Measurements from ENCODE around the gene CPOX.
"Not testable (repeated sequence)": the region's sequence is repeated elsewhere in the genome, so short reads cannot be mapped to it uniquely, and the experiment has no call there.

The CPOX gene

DNA sequence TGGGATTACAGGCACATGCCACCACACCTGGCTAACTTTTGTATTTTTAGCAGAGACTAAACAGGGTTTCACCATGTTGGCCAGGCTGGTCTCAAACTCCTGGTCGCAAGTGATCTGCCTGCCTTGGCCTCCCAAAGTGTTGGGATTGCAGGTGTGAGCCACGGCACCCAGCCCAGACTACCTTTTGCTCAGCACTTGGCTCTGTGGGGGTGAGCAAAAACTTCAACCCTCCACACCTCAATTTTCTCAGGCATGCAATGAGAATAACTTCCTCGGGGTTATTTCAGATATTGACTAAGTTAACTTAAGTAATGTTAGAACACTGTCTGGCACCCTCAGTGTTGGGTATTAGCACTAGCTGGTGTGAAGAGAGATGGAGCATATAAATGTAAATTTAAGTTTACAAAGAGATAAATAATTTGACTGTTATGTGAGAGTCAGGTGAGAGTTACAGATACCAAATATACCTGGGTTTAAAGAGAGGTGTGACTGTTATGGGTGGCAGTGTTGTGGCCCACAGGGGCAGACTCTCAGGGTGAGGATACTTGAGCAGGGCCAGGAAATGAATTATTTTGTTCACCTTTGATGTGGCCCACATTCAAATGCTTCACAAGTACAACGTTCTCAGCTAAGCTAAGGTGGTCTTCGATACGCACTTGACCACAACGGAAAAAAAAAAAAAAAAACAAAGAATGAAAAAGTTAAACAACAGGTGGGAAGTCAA is 29.0 kb downstream of the CPOX start:
- in situ Hi-C loops (cut with HindIII; ENCODE audit: low sequenced_read_pairs), result no loop called here

DNA sequence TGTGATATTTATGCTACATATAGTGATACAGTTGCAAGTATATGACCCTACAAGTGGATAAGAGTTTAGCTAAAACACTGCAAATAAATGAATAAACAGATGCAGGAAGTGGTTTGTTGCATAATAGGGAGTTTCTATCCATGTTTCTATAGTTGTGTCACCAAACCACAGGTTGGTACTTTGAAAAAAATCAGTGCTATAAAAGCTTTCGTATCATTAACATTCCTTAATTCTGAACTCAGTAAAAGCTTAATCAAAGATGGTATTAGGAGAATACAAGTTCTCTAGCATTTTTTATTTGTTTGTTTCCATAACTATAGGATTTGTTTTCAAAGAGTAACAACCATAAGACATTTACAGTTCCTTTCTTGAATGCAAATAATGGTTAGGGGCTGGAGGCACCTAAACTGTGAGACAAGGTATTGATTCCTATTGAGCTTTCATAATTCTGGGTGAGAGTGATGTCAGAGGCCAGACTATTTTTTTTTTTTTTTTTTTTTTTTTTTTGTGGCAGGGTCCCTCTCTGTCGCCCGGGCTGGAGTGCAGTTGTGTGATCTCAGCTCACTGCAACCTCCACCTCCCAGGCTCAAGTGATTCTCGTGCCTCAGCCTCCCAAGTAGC is 29.6 kb downstream of the CPOX start:
- in situ Hi-C loops (cut with HindIII; ENCODE audit: low sequenced_read_pairs), result no loop called here

DNA sequence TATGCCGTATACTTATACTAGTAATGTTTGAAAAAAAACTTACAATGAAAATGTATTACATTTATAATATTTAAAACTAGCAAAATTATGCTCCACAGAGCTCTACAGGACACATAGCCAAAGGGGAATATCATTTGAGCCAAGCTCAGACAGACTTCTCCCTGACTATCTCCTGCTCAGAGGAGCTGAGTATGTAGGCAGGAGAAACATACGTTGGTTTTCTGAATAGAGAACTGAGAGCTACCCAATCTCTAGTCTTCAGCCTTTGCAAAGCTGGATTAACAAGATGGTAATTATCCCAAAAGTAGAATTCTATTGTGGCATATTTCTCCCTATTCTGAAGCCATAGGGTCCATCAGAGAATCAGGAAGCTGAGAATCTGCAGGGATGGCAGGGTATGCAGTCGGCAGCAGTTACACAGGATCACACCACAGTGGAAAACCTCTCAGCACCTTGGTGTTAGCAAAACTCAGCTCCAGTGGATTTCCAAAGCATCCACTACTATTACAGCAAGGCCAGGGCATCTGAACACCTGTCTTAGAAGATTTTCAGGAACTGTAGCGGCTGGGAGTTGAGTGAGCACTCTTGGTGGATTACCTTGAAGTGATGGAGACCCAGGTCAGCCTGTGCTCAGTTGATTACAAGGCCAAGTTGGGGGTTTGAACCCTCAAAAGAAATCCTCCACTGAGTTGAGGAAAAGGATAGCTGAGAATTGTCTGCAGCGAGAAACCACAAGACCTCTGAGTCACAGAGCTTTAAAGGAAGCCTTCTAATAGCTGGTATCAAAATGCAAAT is 31.5 kb downstream of the CPOX start:
- in situ Hi-C loops (cut with HindIII; ENCODE audit: low sequenced_read_pairs), result no loop called here

- in situ Hi-C loops (cut with HindIII; ENCODE audit: low sequenced_read_pairs), result no loop called here
These were observed 32.5 kb downstream of the CPOX start for GRCh38 chr3:98560911-98561310.

GRCh38 chr3:98559769-98560168 is 33.6 kb downstream of the CPOX start:
- in situ Hi-C loops (cut with HindIII; ENCODE audit: low sequenced_read_pairs), result not testable (repeated sequence)

DNA sequence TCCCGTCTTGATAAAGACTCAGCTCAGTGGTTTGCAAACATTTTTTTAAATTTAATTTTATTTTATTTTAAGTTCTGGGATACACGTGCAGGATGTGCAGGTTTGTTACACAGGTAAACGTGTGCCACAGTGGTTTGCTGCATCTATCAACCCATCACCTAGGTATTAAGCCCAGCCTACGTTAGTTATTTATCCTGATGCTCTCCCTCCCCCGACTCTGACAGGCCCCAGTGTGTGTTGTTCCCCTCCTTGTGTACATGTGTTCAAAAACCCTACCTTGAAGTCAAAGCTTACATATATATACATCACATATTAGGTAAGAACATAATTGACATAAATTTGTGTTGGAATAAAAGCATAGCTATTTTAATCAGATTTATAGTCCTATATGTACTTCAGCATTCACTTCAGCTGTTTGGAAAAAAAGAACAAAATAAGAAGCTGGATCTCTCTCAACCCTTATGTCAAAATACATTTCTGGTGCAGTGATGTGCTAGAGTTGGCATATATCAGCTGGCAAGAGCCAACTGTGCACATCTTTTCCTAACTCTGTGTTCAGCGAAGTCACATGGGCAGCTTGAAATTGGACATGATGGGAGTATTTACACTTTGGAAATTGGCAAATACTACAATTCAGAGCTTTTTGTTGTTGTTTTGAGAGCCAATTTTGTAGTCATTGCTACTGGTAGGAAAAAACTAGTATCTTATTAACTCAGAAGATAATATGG is 35.1 kb downstream of the CPOX start:
- in situ Hi-C loops (cut with HindIII; ENCODE audit: low sequenced_read_pairs), result no loop called here

- in situ Hi-C loops (cut with HindIII; ENCODE audit: low sequenced_read_pairs), result no loop called here
These were observed 35.9 kb downstream of the CPOX start for GRCh38 chr3:98557324-98558010.

DNA sequence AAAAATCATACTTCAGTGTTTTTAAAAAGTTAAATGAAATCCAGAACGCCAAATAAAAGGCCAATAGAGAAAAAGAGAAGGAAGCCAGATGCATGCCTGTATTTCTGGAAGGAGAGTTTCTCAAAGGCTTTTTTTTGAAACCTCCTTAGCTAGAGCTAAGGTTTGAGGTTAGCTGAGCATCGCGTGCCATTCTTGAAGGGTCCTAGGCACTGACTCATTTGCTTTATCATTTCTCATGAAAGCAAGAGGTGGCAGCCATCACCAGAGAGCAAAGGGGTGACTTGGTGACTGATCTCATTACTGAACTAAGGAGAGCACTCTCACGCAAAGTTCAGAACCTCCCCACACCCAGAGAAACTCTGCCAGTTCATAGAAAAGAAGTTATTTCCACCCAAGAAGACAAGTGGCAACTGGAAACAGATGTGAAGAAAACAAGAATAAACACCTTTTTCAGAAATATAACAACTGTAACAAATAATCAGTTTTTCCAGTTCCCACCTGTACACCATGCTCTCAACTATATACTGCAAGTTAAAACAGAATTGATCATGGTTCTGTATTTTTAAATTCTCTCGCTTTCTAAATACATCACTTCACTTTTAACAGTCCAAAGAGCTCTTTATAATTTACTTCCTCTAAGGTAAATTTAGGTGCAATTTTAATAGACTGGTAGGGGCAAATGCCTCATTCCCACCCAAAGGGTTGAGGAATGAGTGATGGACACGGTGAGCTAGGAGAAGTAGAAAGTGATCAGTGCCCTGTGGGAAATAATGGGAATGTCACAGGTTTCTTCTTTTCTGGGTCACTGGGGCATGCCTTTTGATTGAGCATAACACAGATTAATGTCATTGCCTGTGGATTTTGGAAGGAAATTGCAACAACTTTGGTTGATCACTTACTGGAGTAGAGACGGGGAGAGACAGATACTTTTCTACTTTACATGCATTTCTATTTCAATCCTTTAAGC is 37.0 kb downstream of the CPOX start:
- in situ Hi-C loops (cut with HindIII; ENCODE audit: low sequenced_read_pairs), result no loop called here

DNA sequence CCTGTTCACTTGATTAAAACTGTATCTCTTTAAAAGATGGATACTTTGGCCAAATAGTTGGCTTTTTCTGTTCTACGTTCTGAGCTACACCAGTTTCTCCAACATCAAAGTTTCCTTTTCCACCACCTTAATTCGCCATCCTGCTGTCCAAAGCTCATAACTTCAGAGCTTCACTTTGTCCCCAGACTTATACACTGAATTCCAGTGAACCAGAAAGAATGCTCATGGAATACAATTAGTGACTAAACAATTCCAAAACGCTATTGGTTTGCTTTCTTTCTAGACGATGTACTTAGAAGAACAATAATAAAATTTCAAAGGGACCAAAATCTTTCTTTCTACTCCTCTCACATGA is 38.4 kb downstream of the CPOX start:
- in situ Hi-C loops (cut with HindIII; ENCODE audit: low sequenced_read_pairs), result no loop called here

GRCh38 chr3:98554580-98554979 is 38.8 kb downstream of the CPOX start:
- in situ Hi-C loops (cut with HindIII; ENCODE audit: low sequenced_read_pairs), result no loop called here

GRCh38 chr3:98553753-98554152 is 39.7 kb downstream of the CPOX start:
- in situ Hi-C loops (cut with HindIII; ENCODE audit: low sequenced_read_pairs), result no loop called here

GRCh38 chr3:98553021-98553563 is 40.3 kb downstream of the CPOX start:
- in situ Hi-C loops (cut with HindIII; ENCODE audit: low sequenced_read_pairs), result no loop called here

DNA sequence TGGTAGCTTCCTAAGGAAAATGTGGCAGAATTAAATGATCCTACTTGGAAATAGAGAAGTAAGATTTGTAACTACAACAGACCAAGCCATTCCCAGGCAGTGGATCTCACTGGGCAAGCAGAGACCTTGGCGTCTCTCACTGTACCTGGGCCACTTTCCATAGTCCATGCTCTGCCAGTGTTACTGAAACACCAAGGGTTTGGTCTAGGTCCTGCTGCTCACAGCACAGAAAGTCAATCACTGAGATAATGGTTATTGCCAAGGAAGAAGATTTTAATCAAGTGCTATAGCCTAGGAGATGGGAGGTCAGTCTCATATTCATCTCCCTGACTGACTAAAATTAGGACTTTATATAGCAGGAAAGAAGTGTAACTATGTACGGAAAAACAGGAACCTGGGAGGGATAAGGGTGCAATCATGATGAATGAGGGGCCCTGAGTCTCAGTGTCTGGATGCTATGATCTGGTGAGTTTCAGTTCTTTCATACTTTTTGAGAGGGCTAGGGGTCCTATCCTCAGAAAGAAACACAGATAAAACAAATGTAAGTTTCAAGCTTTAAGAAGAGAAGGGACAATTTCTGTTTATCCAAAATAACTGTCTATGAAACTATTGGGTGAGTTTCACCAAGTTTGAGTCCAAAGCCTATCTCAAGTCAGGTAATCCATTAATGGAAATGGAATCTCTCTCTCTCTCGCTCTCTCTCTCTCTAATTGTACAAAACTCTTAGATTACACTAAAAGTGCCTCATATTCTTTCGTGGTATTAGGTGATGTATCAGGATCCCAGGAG is 41.0 kb downstream of the CPOX start:
- in situ Hi-C loops (cut with HindIII; ENCODE audit: low sequenced_read_pairs), result no loop called here

DNA sequence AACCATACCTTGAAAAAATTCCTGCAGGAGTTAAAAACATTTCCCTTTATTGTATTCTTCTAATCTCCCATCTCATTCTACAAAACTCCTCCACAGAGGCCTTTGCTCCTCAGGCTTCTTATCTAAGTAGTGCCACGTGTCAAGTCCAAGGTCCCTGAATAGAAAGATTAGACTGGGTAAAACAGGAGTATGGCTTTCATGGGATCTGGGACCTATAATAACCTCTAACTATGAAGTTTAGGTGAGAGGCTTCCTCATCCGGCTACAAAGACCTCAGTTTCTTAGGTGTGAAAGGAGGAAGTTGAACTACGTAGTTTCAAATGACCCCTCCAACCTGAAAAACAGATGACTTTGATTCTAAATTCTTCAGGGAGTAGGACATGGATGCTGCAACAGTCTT is 41.7 kb downstream of the CPOX start:
- in situ Hi-C loops (cut with HindIII; ENCODE audit: low sequenced_read_pairs), result no loop called here

- in situ Hi-C loops (cut with HindIII; ENCODE audit: low sequenced_read_pairs), result no loop called here
These were observed 42.2 kb downstream of the CPOX start for GRCh38 chr3:98551236-98551635.

DNA sequence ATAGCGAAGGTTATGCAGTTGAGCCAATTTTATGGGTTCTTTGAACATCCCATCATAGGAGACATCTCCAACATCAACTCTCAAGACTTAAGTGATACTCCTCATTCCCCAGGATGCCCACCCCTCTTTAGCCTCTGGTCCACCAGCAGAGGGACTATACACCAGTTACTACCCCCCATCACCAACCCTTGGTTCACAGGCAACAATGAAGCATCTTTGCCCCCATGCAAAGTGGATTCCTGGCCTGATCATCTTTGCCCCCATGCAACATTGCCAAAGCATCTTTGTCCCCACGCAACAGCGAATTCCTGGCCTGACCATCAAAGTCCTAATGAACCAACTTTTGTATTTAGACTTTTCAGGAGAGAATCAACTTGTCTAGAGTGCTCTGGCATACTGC is 42.6 kb downstream of the CPOX start:
- in situ Hi-C loops (cut with HindIII; ENCODE audit: low sequenced_read_pairs), result no loop called here

DNA sequence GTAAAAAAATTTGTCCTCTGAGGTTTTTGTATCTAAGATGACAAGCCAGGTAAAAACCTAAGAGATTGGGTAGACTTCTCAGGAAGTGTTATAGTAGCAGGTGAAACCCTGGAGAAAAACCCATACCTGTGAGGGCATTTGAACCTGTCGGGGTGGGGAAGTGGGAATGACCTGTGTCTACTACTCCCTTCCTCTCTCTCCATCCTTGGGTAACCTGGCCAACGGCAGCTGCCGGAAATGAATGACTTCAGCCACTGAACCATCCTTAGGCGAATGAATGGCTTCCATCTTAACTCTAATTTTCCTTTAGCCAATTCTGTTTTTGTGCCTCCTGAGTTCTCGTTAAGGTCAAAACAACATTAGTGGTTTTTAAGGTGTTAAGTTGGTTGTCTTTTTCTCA is 44.9 kb downstream of the CPOX start:
- in situ Hi-C loops (cut with HindIII; ENCODE audit: low sequenced_read_pairs), result no loop called here

DNA sequence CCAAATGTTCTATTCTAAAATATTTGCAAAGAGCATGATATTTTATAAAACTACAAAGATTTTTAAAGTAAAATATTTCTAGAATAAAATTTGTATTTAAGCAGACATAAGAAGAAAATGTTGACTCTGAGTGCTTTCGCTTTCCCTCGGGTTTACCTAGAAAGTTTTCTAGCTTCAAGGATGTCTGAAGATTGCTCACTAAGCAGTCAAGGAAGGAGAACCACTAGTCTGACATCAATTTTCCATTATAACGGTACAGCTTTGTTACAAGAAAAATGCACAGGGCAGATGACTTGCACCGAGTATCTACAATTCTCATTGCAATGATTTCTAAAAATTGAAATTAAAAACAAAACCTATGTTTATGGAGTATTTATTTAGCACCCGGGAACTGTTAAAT is 47.5 kb downstream of the CPOX start:
- in situ Hi-C loops (cut with HindIII; ENCODE audit: low sequenced_read_pairs), result no loop called here

GRCh38 chr3:98542623-98543022 is 50.8 kb downstream of the CPOX start:
- in situ Hi-C loops (cut with HindIII; ENCODE audit: low sequenced_read_pairs), result no loop called here

Data from DLD1 (cell line).